Measurements from ENCODE around the gene LRCH1. TPM values are rescaled to one million over a fixed set of nuclear protein-coding genes. Genes with fewer than 3 reads are reported as not detected.

The LRCH1 gene
- total RNA-seq, 4 donors from 2014 or later = 5.2 to 30.7 (median 17.1) TPM

DNA sequence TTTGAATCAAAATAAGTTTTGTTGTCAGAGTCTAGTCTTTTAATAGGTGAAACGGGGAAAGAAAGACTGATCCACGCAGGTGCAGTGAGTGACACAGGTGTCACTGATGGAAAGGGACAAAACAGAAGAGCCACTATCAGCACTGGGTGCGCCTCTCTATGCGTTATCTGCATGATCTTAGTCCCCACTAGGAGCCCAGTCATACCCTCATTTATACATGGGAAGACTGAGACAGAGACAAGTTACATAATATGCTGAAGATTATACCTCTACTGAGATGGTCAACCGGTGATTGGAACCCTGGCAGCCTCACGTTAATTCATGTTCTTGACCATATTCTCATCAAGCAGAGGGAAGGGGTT, 3.4 kb downstream of the LRCH1 start:
- Histone ChIP-seq H3K4me1 (peaks cover 12 to 61% (median 33%) of the 10 kb centered on the region in 4 donors), H3K9me3 (no peaks in the 10 kb centered on the region), H3K27me3 (no peaks in the 10 kb centered on the region), H3K36me3 (no peaks in the 10 kb centered on the region), H3K4me3 (no peak overlapping the region), H3K27ac (peak overlapping the region; percentile 91 to 97 (median 94))
- intact Hi-C loops (cut with DNase I; ENCODE audit: low total_unique reads) = loop anchor here (10.0 kb wide), 2 partner anchors 58 to 118 kb away; no protein-coding TSS in a partner anchor
- no peak for TF ChIP-seq POLR2AphosphoS5 (IDR thresholded peaks at IDR 0.05)
- TF ChIP-seq, protein P1, sequence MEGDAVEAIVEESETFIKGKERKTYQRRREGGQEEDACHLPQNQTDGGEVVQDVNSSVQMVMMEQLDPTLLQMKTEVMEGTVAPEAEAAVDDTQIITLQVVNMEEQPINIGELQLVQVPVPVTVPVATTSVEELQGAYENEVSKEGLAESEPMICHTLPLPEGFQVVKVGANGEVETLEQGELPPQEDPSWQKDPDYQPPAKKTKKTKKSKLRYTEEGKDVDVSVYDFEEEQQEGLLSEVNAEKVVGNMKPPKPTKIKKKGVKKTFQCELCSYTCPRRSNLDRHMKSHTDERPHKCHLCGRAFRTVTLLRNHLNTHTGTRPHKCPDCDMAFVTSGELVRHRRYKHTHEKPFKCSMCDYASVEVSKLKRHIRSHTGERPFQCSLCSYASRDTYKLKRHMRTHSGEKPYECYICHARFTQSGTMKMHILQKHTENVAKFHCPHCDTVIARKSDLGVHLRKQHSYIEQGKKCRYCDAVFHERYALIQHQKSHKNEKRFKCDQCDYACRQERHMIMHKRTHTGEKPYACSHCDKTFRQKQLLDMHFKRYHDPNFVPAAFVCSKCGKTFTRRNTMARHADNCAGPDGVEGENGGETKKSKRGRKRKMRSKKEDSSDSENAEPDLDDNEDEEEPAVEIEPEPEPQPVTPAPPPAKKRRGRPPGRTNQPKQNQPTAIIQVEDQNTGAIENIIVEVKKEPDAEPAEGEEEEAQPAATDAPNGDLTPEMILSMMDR (IDR thresholded peaks at IDR 0.05) = no peak
- TF ChIP-seq EP300 (IDR thresholded peaks at IDR 0.05; ENCODE audit: low read depth) = no peak
- TF ChIP-seq POLR2A (IDR thresholded peaks at IDR 0.05) = no peak
- in situ Hi-C loops (cut with MboI; ENCODE audit: low pct_ligation_motif_present in 1 of 4, low pct_unique_long_range_greater_than_20kb in 1 of 4, low sequenced_read_pairs in 3 of 4) = loop anchor here in 1 of 4 donors (10.0 kb wide), 1 partner anchor 168 kb away; no protein-coding TSS in a partner anchor
- DNase-seq = no peak
- WGBS, 2 donors (ENCODE audit: low coverage in 1 of 2) = 61 to 78% methylated on average over 6 of the region's 6 CpGs

DNA sequence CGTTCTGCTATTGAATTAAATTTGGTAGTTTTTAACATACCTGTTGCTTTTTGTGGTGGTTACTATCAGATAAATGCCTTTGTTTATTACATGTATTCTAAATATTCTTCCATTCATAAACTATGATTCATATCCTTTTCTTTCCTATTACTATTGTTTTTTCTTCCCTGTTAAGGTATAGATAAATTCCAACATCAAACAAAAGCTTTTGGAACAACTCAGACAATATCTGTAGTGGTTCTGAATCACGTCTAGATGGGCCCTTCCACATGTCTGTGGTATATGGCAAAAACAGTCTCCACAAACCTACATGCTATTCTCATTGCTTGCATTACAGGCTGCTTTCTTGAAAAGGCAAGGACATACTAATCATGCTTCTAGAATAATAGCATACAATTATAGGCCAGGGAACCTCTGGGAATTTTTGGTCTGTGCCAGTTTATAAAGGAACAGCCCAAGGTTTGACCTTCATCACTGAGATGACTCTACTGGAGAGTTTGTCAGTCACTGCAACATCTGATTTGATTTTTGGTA, 6.4 kb downstream of the LRCH1 start:
- Histone ChIP-seq H3K9me3 (no peaks in the 10 kb centered on the region), H3K27ac (no peak overlapping the region), H3K4me1 (peaks cover 12 to 56% (median 25%) of the 10 kb centered on the region in 4 donors), H3K4me3 (no peak overlapping the region), H3K27me3 (no peaks in the 10 kb centered on the region), H3K36me3 (no peaks in the 10 kb centered on the region)
- WGBS, 2 donors (ENCODE audit: low coverage in 1 of 2) = 70 to 72% methylated on average over 2 of the region's 2 CpGs
- DNase-seq = no peak
- intact Hi-C loops (cut with DNase I; ENCODE audit: low total_unique reads) (loop anchor here (10.0 kb wide), 2 partner anchors 55 to 115 kb away; no protein-coding TSS in a partner anchor), in situ Hi-C loops (cut with MboI; ENCODE audit: low pct_ligation_motif_present in 1 of 4, low pct_unique_long_range_greater_than_20kb in 1 of 4, low sequenced_read_pairs in 3 of 4) (loop anchor here in 1 of 4 donors (10.0 kb wide), 1 partner anchor 165 kb away; no protein-coding TSS in a partner anchor)
- no peak for TF ChIP-seq POLR2AphosphoS5 (IDR thresholded peaks at IDR 0.05)
- no peak for TF ChIP-seq EP300 (IDR thresholded peaks at IDR 0.05; ENCODE audit: low read depth)

DNA sequence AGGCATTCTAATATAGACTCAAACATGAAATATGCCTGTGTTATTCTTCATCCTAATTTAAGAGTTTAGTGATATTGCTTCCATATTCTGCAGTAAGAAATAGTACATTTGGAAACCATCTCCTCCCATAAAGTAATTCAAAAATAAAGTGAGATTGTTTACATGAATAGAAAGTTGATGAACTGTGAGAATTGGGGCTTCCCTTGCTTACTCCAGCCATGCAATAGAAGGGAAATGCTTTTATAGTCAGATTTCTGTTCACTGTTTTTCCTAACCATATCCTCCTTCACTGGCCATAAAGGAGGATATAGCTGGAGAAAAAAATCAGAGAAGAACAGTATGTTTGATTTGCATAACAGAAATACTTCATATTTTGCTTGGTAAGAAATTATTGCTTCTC, 7.8 kb downstream of the LRCH1 start:
- in situ Hi-C loops (cut with MboI; ENCODE audit: low pct_ligation_motif_present in 1 of 4, low pct_unique_long_range_greater_than_20kb in 1 of 4, low sequenced_read_pairs in 3 of 4) = no loop called here
- H3K4me1 ChIP-seq = peaks cover 11 to 46% (median 15%) of the 10 kb centered on the region in 4 donors
- no peak for DNase-seq

GRCh38 chr13:46561286-46561685, 8.3 kb downstream of the LRCH1 start:
- H3K27me3 ChIP-seq = no peaks in the 10 kb centered on the region
- in situ Hi-C loops (cut with MboI; ENCODE audit: low pct_ligation_motif_present in 1 of 4, low pct_unique_long_range_greater_than_20kb in 1 of 4, low sequenced_read_pairs in 3 of 4) (no loop called here), intact Hi-C loops (cut with DNase I; ENCODE audit: low total_unique reads) (no loop called here)
- no peak overlapping the region for H3K27ac ChIP-seq
- no peaks in the 10 kb centered on the region for H3K36me3 ChIP-seq
- 40 to 69% methylated on average over 1 to 2 of the region's 2 CpGs for WGBS, 2 donors (ENCODE audit: low coverage in 1 of 2)
- TF ChIP-seq EP300 (IDR thresholded peaks at IDR 0.05; ENCODE audit: low read depth) (no peak), POLR2AphosphoS5 (IDR thresholded peaks at IDR 0.05) (no peak), POLR2A (IDR thresholded peaks at IDR 0.05) (no peak)
- TF ChIP-seq, protein P1 (IDR thresholded peaks at IDR 0.05) = no peak
- DNase-seq = no peak
- peaks cover 6 to 46% (median 13%) of the 10 kb centered on the region in 4 donors for H3K4me1 ChIP-seq
- no peaks in the 10 kb centered on the region for H3K9me3 ChIP-seq
- no peak overlapping the region for H3K4me3 ChIP-seq

More for the DNA sequence above, 7.8 kb downstream of the LRCH1 start:
- H3K27ac ChIP-seq = no peak overlapping the region
- H3K36me3 ChIP-seq = no peaks in the 10 kb centered on the region
- intact Hi-C loops (cut with DNase I; ENCODE audit: low total_unique reads) = no loop called here
- no peak overlapping the region for H3K4me3 ChIP-seq
- H3K9me3 ChIP-seq = no peaks in the 10 kb centered on the region
- H3K27me3 ChIP-seq = no peaks in the 10 kb centered on the region
- TF ChIP-seq EP300 (IDR thresholded peaks at IDR 0.05; ENCODE audit: low read depth) (no peak), POLR2A (IDR thresholded peaks at IDR 0.05) (no peak), POLR2AphosphoS5 (IDR thresholded peaks at IDR 0.05) (no peak)
- TF ChIP-seq, protein P1 (IDR thresholded peaks at IDR 0.05) = no peak

Measured in transverse colon (tissue), 4 donors.